ENCODE measurements around the gene MUC5B.
"Not testable (repeated sequence)": the region's sequence is repeated elsewhere in the genome, so short reads cannot be mapped to it uniquely, and the experiment has no call there.

MUC5B gene

DNA sequence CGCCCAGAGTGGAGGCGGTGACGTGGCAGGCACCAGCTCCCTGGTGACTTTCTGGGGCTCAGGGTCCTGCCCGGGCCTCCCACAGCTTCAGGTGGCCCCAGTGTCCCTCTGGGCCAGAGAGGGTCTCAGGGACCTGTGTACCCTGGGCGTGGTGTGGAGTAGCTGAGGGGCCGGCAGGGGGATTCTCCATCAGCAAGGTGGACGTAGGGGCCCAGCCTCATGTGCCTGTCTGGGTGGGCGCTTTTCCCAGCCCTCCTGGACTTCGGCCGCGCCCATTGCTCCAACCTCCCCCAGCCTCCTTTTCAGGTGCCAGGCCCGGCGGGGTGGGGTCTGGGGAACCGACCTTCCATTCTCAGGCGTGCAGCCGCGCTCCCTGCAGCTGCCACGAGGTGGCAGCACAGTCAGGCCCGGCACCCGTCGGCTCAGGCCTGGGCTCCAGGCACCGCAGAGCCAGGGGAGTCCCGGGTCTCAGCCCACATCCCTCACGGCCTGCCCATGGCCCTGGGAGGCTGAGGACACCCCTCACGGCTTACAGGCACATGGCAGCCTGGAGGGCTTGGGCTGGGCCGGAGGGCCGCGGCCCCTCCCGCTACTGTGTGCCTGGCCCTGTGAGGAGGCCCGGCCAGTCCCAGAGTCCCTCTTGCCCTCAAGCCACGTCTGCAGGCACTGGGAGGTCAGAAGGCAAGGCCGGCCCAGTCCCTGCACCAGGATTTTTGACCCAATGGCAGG lies 19.9 kb upstream of the MUC5B start:
- DNase-seq: peak; percentile 42

DNA sequence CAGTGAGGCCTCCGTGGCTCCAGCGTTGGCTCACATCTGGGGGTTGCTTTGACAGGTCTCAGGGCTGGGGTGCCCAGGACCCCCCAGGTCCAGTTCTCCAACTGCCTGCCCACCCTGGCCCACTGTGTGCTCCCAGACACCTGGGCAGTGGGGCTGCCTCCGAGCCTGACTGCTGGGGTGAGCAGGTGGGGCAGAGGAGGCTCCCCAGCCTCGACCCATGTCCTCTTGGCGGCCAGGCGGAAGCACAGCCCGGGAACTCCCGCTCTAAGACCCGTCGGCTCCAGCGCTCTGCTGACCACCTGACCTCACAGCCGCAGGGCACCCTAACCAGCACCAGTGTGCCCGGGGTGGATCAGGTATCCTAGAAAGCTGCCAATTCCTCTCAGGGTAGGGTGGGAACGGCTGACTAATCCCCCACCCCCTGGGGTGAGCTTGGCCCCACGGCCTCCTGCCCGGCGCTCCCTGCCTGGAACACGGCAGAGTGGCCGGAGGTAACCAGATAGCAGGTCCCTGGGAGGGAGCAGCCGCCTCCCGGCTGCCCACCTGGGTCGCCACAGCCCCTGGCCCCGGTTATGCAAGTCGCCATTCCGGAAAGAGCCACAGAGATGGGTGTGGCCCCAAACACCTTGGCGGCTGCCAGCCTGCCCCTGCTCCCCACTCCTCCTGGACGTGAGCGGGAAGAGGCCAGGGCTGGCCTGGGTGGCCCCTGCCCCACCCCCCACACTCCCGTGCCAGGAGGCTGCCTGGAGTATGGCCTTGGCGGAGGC lies 19.2 kb upstream of the MUC5B start:
- no peak for DNase-seq

DNA sequence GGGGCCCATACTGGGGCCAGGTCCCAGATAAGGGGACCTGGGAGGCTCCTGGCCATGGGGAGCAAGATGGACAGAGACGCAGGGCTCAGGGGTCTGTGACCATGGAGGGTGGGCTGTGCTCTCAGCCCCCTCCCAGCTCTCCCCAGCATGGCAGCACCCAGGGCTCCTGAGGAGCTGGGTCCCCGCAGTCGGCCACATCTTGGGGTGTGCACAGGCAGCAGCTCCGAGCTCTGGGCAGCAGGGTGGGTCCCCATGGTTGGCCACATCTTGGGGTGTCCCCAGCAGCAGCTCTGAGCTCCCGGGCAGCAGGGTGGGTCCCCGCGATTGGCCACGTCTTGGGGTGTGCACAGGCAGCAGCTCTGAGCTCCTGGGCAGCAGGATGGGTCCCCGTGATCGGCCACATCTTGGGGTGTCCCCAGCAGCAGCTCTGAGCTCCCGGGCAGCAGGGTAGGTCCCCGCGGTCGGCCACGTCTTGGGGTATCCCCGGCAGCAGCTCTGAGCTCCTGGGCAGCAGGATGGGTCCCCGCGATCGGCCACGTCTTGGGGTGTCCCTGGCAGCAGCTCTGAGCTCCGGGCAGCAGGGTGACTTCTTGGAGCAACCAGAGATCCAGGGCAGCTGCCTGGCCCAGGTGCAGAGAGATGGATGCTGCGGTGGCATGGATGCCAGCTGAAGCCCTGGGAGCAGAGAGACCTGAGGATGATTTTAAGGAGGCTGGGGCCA lies 18.3 kb upstream of the MUC5B start:
- no peak for DNase-seq

DNA sequence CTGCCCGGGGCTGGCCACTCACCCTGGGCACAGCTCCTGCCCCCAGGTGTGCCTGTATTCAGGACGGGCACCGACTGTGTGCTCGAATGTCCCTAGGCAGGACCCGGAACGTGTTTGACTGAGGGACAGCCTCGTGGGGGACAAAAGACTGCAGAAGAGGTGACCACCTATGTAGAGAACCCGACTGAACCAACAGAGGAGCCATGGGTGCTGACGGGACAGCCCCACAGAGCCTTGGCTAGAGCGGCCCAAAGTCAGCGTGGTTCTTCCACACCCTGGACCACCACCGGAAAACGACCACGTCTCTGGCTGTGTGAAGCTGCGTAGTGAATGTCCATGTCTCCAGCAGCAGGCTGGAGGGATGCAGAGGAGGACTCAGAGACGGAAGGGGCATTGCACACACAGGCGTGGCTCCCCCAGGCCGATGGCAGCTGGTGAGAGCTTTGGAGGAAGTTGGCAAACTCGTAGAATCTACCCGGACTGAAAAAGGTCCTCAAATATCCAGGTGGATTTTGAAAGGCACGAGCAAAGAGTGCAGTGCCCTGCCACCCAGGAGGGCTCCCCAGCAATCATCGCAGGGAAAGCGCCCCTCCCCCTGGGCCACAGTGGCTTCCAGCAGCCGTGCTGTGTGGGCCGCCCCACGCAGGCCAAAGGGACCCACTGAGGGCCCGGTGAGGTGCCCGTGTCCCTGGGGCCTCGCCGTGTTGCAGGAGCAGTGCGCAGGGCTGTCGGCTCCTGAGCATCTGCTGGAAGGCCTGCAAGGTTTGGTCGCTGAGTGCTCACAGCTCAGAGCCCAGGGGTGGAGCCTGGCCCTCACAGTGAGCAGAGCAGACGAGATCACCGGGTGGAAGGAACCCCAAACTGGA lies 17.5 kb upstream of the MUC5B start:
- DNase-seq: no peak

DNA sequence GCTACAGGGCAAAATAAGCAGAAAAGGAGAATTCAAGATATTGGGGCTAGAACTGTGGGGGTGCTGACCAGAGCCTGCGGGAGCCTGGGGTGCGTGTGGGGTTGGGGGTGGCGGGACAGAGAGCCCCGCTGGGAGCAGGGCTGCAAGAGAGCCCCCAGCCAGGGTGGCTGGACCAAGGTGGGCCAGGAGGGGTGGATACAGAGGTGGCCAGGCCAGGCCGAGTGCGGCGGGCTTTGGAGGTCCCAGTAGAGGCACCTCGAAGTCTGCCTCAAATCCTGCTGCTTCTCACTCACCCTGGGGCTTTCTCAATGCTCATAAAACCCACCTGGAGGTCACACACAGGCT lies 16.9 kb upstream of the MUC5B start:
- no peak for DNase-seq

DNA sequence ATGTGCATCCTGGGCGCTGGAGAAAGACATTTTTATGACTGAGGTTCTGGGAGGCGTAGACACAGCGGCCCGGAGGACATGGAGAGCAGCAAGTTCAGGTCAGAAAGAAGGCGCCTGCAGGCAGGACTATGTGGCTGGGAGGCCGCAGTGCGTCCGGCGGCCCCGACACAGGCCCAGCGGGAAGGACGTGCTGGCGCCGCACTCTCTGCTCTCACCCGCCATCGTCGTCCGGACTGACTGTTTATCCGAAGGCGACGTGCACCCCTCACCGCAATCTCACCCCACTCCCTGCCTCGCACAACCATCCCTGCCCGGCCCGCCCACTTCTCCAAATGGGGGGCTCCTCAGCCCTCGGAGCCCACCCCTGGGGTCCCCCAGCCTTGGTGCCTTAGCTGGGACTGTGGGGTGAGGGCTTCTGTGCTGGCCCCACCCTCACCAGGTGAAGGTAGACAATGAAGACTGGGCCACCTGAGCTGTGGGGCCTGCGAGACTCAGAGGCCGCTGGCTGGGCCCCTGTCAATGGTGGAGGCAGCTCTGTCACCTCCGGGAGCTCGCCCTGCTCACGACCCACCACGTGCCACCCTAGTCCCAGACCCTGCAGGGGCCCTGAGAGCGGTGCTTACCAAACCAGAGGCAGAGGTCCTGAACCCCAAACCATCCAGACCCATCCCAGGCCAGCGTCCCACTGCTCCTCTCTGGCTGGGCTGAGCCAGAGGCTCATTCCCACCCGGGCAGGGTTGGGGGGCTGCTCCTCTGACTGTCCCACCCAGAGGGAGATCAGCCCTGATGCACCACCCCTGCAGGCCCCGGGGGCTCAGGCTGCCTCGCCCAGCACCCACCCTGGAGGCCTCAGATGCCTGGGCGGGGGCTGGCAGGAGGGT lies 16.2 kb upstream of the MUC5B start:
- DNase-seq: no peak

DNA sequence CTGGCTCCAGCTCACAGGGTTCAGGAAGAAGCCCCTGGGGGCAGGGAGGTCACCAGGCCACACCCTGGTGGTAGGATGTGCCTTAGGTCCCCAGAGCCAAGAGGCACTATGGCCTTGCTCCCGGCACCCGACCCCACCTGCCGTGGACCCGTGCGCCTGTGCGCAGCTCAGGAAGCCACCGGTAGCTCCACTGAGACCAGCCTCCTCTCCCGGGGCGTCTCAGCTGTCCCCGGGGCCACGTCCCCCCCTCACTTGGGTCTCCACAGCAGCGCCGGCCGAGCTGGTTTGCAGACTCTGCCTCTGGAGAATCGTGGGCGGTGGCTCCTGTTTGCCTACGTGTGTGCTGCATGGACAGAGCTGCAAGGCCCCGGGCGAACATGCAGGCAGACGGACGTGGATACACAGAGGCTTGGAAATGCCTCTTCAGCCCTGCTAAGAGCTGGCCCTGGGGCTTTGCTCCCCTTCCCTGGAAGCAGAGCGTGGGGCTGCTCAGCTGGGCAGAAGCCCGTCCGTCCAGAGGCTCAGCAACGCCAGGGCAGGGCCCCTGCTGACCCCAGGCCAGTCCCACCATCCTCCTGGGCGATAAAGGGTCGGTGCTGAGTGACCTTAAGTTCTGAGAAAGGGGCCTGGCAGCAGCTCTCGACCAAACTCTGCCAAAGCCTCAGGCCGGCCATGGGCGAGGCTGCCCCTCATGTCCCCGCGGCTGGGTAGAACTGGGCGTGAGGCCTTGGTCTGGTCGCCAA lies 15.3 kb upstream of the MUC5B start:
- DNase-seq: no peak

DNA sequence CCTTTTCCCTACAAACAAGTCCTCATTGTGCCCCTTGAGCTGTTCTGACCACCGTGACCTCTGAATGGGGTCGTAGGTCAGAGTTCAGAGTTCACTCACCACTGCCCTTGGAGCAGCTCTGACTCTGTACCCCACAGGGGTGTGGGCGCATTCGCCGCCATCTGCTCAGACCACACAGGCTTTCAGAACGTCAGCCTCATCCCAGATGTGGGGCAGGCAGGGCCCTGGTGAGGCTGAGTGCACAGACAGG lies 14.8 kb upstream of the MUC5B start:
- no peak for DNase-seq

DNA sequence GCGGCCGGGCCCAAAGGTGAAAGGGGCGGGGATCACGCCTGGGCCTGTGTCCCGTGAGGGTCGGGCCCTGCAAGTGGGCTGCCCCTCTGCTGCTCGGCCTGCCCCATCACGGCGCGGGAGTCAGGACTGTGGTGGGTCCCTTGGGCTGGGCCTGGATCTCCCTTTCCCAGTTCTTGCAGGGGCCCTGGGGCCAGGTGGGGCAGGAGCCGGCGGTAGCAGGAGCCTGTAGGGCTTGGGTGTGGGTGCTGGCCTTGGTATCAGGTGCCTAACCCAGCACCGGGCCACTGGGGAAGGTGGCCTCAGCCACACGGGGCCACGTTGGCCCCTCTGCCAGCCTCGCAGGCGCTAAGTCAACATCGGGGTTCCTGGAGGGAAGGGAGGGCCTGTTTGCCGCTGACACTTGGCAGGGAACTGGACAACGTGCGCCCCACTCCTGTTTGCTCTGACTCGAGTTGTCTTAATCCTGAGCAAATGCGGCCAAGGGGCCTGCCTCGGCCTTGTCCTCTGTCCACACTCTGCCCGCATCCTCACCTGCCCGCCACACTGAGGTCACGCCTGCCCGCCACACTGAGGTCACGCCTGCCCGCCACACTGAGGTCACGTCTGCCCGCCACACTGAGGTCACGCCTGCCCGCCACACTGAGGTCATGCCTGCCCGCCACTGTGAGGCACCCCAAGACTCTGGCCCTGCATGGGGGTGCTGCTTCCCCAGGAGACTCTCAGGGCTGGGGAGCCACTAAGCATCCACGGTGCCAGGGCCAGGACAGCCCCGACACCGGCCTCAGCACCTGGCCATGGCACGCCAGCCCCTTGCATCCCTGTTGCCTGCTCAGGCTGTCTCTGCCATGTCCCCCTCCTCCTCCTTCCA lies 14.2 kb upstream of the MUC5B start:
- DNase-seq: no peak

DNA sequence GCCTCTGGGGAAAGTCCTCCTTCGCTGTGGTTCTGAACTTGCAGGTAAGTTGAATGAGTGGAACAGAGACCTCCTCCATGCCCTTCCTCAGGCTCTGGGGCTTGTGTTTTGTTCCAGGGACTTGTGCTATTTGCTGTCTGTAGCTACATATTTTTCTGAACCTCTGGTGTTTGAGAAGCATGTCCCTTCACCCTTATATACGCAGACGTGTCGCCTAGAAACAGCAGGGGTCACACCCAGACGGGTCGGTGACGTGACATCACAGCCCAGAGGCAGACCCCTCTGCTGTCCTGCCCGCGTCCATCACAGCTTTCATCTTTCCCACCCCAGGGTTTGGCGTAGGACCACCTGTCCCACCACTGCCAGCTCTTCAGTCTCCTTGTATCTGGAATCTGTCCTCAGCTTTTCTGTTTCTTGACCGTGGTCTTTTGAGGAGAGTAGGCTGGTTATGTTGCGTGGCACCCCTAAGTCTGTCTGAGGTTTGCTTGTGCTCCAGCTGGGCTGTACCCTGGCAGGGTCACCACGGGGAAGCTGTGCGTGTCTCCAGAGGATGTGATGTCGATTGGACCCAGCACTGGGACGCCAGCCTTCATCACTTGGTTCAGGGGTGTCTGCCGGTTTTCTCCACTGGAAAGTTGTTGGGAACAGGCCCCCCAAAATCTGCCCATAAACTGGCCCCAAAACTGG lies 13.4 kb upstream of the MUC5B start:
- DNase-seq: no peak

DNA sequence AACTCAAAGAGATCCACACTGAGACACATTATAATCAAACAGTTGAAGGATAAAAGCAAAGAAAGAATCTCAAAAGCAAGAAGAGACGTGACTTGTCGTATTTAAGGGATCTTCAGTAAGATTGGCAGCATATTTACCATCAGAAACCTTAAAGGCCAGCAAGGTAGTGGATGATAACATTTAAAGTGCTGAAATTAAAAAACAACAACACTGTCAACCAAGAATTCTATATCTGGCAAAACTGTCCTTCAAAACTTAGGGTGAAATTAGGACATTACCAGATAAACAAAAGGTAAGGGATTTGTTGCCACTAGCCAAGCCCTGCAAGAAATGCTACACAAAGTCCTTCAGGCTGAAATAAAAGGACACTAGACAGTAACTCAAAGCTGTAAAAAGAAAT lies 11.0 kb upstream of the MUC5B start:
- no peak for DNase-seq

DNA sequence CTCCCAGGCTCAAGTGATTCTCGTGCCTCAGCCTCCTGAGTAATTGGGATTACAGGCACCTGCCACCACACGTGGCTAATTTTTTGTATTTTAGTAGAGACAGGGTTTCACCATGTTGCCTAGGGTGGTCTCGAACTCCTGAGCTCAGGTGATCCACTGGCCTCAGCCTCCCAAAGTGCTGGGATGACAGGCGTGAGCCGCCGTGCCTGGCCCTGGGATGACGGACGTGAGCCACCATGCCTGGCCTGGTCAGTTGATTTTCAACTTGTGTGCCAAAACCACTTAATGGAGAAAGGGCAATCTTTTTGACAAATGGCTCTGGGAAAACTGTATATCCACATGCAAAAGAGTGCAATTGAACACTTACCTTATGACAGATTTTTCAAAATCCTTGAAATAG lies 7.0 kb upstream of the MUC5B start:
- DNase-seq: not testable (repeated sequence)

DNA sequence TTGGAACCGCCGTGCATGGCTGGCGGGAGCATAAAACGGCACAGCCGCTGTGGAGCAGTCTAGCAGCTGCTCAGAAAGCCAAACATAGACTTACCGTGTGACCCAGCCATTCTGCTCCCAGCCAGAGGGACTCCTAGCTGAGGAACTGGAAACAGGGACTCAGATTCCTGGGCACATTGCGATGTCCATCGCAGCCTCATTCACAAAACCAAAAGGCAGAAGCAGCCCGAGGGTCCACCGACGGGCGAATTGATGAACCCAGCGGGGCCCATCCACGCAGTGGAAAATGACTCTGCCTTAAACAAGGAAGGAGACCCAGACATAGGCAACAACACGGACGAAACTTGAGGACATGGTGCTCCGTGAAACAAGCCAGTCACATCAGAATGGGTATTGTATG lies 5.7 kb upstream of the MUC5B start:
- no peak for DNase-seq

DNA sequence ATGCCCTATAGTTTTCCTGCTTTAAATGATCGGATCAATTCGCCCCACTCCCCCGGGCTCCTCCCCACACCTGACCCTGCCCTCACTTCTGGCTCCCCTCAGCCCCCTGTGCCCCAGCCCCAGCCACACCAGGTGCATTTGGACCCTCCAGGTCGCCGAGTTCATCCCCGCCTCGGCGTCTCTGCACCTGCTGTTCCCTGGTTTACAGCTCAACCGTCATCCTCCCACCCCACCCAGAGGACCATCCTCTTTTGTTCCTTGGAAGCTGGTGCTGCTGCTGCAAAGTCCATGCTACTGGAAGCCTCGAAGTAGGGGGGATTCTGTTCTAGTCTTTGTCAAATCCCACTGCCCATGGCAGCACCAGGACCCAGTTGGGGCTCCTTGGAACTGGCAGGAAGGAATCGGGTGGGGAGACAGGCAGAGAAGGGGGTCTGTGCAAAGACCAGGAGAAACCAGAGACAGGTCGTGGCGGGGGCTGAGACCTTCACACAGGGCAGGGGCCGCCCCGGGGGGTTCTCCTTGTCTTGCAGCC lies 4.5 kb upstream of the MUC5B start:
- no peak for DNase-seq

DNA sequence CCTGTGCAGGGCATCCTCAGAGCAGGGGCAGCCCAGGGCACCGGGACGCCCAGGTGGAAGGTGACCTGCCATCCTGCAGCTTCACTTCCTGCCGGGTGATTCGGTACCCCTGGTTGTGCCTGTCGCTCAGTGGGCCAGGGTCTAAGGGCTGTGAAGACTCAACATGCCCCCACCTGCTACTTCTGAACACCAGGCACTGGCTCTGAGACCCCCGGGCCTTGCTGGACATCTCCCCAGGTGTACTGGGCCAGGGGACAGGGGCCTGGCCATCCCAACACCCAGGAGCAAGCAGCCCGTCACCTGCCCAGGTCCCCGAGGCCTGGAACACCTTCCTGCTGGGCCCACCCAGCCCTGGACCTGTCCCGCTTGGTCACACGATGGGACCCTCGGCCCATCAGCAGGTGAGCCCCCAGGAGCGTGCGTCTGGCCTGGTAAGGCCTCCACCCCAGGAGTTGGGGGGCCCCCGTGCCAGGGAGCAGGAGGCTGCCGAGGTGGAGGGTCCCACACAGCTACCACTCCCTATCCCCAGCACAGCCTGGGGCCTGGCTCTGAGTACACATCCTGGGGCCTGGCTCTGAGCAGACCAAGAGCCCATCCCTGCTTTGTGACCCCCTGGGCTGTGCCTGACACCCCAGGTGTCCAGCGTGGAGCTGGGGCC lies 3.9 kb upstream of the MUC5B start:
- DNase-seq: no peak

DNA sequence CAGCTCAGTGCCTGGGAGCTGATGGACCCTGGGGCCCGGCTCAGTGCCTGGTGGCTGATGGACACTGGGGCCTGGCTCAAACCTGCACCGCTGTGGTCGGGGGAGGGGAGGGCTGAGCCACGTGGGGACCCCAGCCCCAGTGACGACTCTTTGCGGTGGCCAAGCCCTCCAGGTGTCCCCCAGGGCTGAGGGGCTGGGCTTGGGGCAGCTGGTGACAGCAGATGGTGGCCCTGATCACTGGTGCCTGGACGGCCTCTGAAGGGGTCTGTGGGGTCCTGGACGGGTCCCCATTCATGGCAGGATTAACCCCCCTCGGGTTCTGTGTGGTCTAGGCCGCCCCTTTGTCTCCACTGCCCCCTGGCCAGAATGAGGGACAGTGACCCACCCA lies 3.4 kb upstream of the MUC5B start:
- DNase-seq: no peak

DNA sequence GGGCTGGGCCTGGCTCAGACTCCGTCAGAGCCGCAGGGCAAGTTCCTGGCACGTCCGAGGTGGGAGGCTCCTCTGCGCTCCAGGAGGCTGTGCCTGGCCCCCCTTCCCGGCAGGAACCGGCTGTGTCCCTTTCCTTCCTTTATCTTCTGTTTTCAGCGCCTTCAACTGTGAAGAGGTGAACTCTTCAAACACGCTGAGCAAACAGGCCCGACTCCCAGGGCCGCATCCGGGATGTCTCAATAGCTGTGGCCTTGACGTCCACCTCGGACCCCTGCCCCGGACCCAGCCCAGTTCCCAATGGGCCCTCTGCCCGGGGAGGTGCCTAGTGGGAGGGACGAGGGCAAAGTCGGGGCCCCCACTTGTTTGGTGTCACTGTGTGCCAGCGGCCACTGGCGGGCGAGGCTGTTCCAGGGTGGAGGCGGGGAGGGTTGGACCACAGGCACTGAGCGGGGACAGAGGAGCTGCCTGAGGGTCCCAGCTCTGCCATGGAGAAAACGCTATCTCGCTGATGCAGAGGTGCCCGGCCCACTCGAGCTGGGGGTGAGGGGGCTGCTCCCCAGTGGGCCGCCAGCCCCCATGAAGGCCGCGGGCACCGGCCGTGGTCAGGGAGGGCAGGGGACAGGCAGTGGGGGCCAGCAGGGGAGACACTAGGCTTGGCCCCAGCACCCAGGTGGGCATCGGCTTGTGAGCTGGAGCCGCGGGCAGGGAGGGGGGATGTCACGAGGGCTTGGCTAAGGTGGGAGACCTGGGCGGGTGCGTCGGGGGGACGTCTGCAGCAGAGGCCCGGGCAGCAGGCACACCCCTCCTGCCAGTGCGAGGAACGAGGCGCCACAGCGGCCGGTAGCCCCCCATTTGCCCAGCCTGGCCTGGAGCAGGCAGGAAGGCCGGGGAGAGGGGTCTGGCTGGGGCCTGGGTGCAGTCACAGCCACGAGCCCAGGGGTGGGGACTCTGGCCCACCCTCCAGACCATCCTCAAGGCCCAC lies 2.7 kb upstream of the MUC5B start:
- DNase-seq: no peak

Data from inflammatory macrophage treated with lipopolysaccharide for 4 hours (primary cell).